ENCODE measurements around the gene DSP.

DSP gene

DNA sequence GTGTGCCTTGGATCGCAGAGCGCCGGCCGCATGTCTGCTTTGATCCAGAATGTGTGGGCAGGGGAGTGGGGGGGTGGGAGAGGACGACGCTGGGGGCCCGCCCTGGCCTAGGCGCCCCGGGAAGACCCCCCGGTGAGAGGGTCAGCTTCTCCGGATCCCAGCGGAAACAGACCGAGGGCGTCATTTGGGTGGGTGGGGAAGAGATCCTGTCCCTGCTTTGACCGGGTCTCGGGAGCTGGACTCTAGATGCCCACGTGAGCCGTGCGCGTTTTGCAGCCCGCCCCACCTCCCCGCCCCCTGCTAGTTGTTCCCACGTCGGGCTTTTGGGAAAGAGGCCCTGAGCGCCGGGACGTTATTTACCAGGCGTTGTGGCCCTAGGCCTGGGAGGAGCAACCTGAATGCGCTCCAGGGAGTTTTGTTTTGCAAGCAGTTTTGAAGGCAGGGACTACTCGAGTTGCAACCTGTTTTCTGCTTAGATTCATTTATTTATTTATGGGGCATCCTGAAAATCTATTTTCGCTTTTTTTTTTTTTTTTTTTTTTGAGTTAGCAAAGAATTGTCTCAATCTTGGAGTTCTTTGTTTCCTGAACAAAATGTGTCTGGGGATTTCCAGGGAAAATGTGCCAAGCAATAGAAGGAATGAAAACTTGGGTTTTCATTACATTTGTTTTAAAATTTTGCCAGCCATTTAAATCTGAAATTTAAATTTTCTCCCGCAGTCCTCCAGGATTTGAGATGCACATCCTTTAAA is 1.6 kb downstream of the DSP start:
- peaks cover 15 to 30% of the 10 kb centered on the region in 2 donors for H3K4me1 Mint-ChIP-seq
- H3K27ac Mint-ChIP-seq: no peak overlapping the region
- peak overlapping the region; percentile 88 to 96 for H3K4me3 Mint-ChIP-seq
- H3K36me3 Mint-ChIP-seq: no peaks in the 10 kb centered on the region
- H3K27me3 Mint-ChIP-seq: peaks cover 46 to 51% of the 10 kb centered on the region in 2 donors
- ATAC-seq (replicated peaks) (no peak), DNase-seq (no peak)
- no peaks in the 10 kb centered on the region for H3K9me3 Mint-ChIP-seq

- DNase-seq (no peak), ATAC-seq (replicated peaks) (no peak)
- Mint-ChIP-seq H3K9me3 (no peaks in the 10 kb centered on the region), H3K36me3 (no peaks in the 10 kb centered on the region), H3K4me1 (peaks cover 15 to 30% of the 10 kb centered on the region in 2 donors), H3K27ac (no peak overlapping the region), H3K27me3 (peaks cover 38 to 48% of the 10 kb centered on the region in 2 donors), H3K4me3 (peak overlapping the region; percentile 34 to 43)
Measured at GRCh38 chr6:7543789-7544424, 2.4 kb downstream of the DSP start.

- no peak overlapping the region for H3K4me3 Mint-ChIP-seq
- peaks cover 15 to 30% of the 10 kb centered on the region in 2 donors for H3K4me1 Mint-ChIP-seq
- no peak for ATAC-seq (replicated peaks)
- H3K27me3 Mint-ChIP-seq: peaks cover 38 to 47% of the 10 kb centered on the region in 2 donors
- H3K36me3 Mint-ChIP-seq: no peaks in the 10 kb centered on the region
- no peak overlapping the region for H3K27ac Mint-ChIP-seq
- H3K9me3 Mint-ChIP-seq: no peaks in the 10 kb centered on the region
- DNase-seq: no peak
Measured at GRCh38 chr6:7544597-7544996, 3.1 kb downstream of the DSP start.

DNA sequence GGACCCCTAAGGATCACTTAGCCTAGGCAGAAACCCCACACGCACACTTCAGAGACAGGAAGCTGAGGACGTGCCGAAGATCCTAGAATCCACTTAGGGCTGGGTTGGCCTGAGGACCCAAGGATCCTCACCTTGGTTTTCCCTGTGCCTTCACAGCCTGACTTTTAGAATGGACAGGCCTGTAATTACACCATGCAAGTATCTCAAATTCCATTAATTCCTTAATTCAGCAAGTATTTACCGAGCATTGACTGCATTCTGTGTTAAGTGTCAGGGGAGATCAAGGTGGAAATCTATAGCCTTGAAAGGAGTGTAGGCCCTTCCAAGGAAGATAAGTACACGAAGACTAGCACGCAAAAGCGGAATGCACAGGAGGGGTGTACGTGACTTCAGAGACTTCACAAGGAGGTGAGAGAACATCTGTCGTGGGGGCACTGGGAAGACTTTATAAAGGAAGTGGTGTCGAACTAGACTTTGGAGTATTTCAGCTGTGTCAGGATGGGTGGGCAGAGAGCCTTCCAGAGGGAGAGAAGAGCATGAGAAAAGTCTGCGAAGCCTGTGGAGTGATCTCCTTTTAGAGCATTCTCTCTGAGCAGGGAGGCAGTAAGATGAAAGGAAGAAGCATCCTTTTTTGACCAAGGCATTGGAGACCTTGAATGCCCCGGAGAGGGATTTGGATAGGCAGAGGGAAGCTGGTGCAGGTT is 4.0 kb downstream of the DSP start:
- no peak overlapping the region for H3K27ac Mint-ChIP-seq
- DNase-seq: no peak
- H3K4me1 Mint-ChIP-seq: peaks cover 14 to 28% of the 10 kb centered on the region in 2 donors
- no peaks in the 10 kb centered on the region for H3K9me3 Mint-ChIP-seq
- ATAC-seq (replicated peaks): no peak
- H3K36me3 Mint-ChIP-seq: no peaks in the 10 kb centered on the region
- H3K4me3 Mint-ChIP-seq: no peak overlapping the region
- peaks cover 33 to 46% of the 10 kb centered on the region in 2 donors for H3K27me3 Mint-ChIP-seq

DNA sequence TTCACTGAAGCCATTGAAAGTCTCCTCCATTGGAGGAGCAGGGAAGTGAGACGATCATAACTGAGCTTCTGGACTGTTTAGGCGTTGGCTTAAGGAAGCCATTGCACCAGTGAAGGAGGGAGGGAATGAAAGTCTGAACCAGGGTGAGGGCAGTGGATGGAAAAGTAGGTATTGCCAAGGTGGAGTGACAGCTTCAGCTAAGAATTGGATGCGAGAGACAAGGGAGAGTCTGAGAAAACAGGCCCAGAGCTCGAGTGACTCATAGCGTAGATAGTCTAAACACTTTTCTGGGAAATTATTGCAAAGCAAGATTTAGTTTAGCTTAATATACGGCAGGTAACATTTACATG is 4.5 kb downstream of the DSP start:
- DNase-seq (no peak), ATAC-seq (replicated peaks) (no peak)
- no peaks in the 10 kb centered on the region for H3K9me3 Mint-ChIP-seq
- no peak overlapping the region for H3K27ac Mint-ChIP-seq
- H3K4me1 Mint-ChIP-seq: peaks cover 10 to 23% of the 10 kb centered on the region in 2 donors
- H3K36me3 Mint-ChIP-seq: no peaks in the 10 kb centered on the region
- no peak overlapping the region for H3K4me3 Mint-ChIP-seq
- H3K27me3 Mint-ChIP-seq: peaks cover 27 to 41% of the 10 kb centered on the region in 2 donors

- no peak overlapping the region for H3K27ac Mint-ChIP-seq
- H3K27me3 Mint-ChIP-seq: peaks cover 27 to 42% of the 10 kb centered on the region in 2 donors
- ATAC-seq (replicated peaks) (no peak), DNase-seq (no peak)
- H3K36me3 Mint-ChIP-seq: no peaks in the 10 kb centered on the region
- H3K4me3 Mint-ChIP-seq: no peak overlapping the region
- H3K4me1 Mint-ChIP-seq: peaks cover 9 to 22% of the 10 kb centered on the region in 2 donors
- no peaks in the 10 kb centered on the region for H3K9me3 Mint-ChIP-seq
Measured at GRCh38 chr6:7546383-7546782, 4.9 kb downstream of the DSP start.

GRCh38 chr6:7546896-7547295 is 5.4 kb downstream of the DSP start:
- no peak overlapping the region for H3K27ac Mint-ChIP-seq
- no peaks in the 10 kb centered on the region for H3K36me3 Mint-ChIP-seq
- H3K27me3 Mint-ChIP-seq: peaks cover 22 to 43% of the 10 kb centered on the region in 2 donors
- DNase-seq (no peak), ATAC-seq (replicated peaks) (no peak)
- no peak overlapping the region for H3K4me3 Mint-ChIP-seq
- H3K4me1 Mint-ChIP-seq: peaks cover 6 to 18% of the 10 kb centered on the region in 2 donors
- H3K9me3 Mint-ChIP-seq: no peaks in the 10 kb centered on the region

- Mint-ChIP-seq H3K27ac (no peak overlapping the region), H3K27me3 (peaks cover 20 to 43% of the 10 kb centered on the region in 2 donors), H3K9me3 (no peaks in the 10 kb centered on the region), H3K4me1 (peaks cover 5 to 14% of the 10 kb centered on the region in 2 donors), H3K4me3 (no peak overlapping the region), H3K36me3 (no peaks in the 10 kb centered on the region)
- no peak for DNase-seq
- no peak for ATAC-seq (replicated peaks)
Measured at GRCh38 chr6:7547315-7547714, 5.8 kb downstream of the DSP start.

- Mint-ChIP-seq H3K9me3 (no peaks in the 10 kb centered on the region), H3K27me3 (peaks cover 14 to 46% of the 10 kb centered on the region in 2 donors), H3K4me1 (no peaks in the 10 kb centered on the region), H3K27ac (no peak overlapping the region), H3K36me3 (no peaks in the 10 kb centered on the region), H3K4me3 (no peak overlapping the region)
- ATAC-seq (replicated peaks) (no peak), DNase-seq (no peak)
Measured at GRCh38 chr6:7550433-7550801, 8.9 kb downstream of the DSP start.

DNA sequence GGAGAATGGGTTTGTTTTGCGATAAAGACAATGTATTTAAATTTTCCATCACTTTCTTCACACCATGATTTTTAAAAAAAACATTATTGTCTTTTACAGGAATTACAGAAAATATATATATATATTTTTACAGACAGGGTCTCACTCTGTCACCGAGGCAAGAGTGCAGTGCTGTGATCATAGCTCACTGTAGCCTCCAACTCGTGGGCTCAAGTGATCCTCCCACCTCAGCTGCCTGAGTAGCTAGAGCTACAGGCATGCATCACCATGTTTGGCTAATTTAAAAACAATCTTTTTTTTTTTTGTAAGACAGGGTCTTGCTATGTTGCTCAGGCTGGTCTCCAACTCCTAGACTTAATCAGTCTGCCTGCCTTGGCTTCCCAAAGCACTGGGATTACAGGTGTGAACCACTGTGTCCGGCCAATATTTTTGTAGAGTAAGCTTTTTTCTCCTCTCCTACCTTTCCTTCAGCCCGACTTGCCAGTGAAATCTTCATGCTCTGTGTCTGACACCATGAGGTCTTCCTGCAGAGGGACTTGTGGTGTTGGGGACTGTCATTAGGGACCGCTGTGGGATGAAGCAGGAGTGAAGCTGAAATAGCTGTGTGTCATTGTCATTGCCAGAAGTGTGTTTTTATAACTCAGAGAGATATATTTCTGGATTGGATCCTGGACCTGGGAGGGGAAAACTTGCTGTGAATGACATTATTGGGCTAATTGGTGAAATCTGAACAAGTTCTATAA is 13.2 kb downstream of the DSP start:
- Mint-ChIP-seq H3K36me3 (peaks cover 0 to 6% of the 10 kb centered on the region in 2 donors), H3K4me3 (no peak overlapping the region), H3K9me3 (no peaks in the 10 kb centered on the region), H3K27me3 (peaks cover 12 to 34% of the 10 kb centered on the region in 2 donors), H3K4me1 (no peaks in the 10 kb centered on the region), H3K27ac (no peak overlapping the region)
- no peak for ATAC-seq (replicated peaks)
- DNase-seq: no peak

DNA sequence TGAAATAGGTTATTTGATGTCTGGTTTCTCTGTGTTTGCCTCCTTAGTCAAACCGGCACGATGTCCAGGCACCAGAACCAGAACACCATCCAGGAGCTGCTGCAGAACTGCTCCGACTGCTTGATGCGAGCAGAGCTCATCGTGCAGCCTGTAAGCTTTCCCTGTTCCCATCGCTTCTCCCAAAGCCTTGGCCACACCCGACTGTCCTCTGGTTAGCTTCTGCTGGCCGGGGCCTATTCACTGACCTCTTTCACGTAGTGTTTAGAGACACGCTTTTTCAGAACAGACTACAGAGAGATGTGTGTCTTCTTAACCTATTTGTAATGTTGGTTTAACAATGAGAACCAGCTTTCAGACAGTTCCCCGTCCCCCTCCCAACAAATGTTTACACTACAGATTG is 14.2 kb downstream of the DSP start:
- no peak overlapping the region for H3K27ac Mint-ChIP-seq
- no peak overlapping the region for H3K4me3 Mint-ChIP-seq
- H3K27me3 Mint-ChIP-seq: peaks cover 12 to 41% of the 10 kb centered on the region in 2 donors
- H3K4me1 Mint-ChIP-seq: no peaks in the 10 kb centered on the region
- peaks cover 0 to 6% of the 10 kb centered on the region in 2 donors for H3K36me3 Mint-ChIP-seq
- DNase-seq (no peak), ATAC-seq (replicated peaks) (no peak)
- no peaks in the 10 kb centered on the region for H3K9me3 Mint-ChIP-seq

GRCh38 chr6:7556394-7557106 is 15.1 kb downstream of the DSP start:
- H3K4me1 Mint-ChIP-seq: no peaks in the 10 kb centered on the region
- no peaks in the 10 kb centered on the region for H3K9me3 Mint-ChIP-seq
- peaks cover 12 to 43% of the 10 kb centered on the region in 2 donors for H3K27me3 Mint-ChIP-seq
- no peak overlapping the region for H3K27ac Mint-ChIP-seq
- peaks cover 0 to 6% of the 10 kb centered on the region in 2 donors for H3K36me3 Mint-ChIP-seq
- no peak overlapping the region for H3K4me3 Mint-ChIP-seq
- DNase-seq (no peak), ATAC-seq (replicated peaks) (no peak)

- Mint-ChIP-seq H3K27me3 (peaks cover 12 to 42% of the 10 kb centered on the region in 2 donors), H3K27ac (no peak overlapping the region), H3K4me1 (no peaks in the 10 kb centered on the region), H3K4me3 (no peak overlapping the region), H3K9me3 (no peaks in the 10 kb centered on the region), H3K36me3 (peaks cover 0 to 6% of the 10 kb centered on the region in 2 donors)
- DNase-seq (no peak), ATAC-seq (replicated peaks) (no peak)
Measured at GRCh38 chr6:7557652-7558051, 16.2 kb downstream of the DSP start.

GRCh38 chr6:7558781-7559180 is 17.3 kb downstream of the DSP start:
- no peaks in the 10 kb centered on the region for H3K9me3 Mint-ChIP-seq
- H3K4me1 Mint-ChIP-seq: no peaks in the 10 kb centered on the region
- H3K27ac Mint-ChIP-seq: no peak overlapping the region
- H3K4me3 Mint-ChIP-seq: no peak overlapping the region
- peaks cover 0 to 6% of the 10 kb centered on the region in 2 donors for H3K36me3 Mint-ChIP-seq
- ATAC-seq (replicated peaks) (no peak), DNase-seq (no peak)
- peaks cover 5 to 39% of the 10 kb centered on the region in 2 donors for H3K27me3 Mint-ChIP-seq
